ENCODE results near the gene SHE.
A peak's percentile ranks its signal among the peaks of the same experiment; 100 is the strongest.

The SHE gene

DNA sequence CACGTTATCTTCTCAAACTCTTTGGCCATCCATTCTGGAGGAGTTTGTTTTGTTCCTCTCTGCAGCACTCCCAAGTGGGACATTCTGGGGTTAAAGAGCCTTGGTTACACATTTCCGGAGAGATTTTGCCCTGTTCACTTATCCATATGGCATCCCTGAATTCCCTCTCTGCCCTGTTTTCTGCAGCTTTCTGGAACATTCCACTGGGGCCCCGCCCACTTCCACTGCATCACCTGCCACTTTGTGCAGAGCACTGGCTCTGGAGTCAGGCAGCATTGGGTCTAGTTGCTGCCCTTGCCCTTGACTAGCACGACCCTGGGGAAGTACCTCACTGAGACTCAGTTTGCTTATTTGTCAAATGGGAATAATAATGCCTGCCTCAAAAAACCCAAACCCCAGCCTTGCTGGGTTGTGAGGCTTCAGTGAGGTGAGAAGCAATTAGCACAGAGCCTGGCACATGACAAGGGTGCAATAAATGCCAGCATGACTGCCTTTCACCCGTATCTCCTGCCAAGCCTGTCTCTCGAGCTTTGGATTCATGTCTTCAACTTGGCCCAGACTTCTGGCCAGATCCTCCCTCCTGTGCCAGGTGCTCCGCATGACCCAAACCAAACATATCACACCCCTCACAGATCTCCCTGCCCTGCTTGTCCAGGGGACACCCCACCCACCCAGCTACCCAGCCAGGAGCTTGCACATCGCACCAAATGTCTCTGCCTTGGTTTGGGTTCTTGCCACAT is 58.8 kb downstream of the SHE start:
- no peak for DNase-seq

DNA sequence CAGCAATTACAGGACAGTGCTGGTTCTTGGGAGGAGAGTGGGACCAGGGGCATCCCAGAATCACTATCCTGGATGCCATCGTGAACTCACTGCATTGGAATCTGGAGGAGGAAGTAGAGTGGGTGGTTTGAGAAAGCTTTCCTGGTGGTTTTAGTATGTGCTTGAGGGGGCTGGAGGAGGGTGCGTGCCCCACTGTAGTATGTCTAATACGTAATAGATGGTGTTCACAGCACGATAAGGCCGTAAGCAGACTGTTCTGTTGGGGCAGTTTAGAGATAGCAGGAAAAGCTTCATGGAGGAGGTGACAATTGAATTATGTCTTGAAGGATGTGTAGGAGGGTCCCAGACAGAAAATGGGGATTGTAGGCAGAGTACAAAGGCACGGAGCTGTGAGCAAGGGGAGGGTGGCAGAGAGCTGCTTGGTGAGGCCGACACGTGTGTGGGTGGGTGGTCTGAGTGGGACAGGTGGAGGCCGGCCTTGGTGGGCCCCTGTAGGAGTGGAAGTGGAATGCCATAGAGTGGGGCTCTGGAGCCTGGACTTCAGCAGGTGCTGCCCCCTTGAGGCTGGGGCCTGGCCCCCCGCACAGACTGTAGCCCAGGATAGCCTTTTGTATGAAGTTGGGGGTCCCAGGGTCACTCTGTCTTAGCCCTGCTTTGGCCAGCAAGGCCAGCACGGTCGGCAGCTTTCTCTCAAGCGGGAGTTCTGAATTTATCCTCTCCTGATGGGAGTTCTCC is 60.0 kb downstream of the SHE start:
- peak; percentile 47 to 57 (median 53) for DNase-seq

DNA sequence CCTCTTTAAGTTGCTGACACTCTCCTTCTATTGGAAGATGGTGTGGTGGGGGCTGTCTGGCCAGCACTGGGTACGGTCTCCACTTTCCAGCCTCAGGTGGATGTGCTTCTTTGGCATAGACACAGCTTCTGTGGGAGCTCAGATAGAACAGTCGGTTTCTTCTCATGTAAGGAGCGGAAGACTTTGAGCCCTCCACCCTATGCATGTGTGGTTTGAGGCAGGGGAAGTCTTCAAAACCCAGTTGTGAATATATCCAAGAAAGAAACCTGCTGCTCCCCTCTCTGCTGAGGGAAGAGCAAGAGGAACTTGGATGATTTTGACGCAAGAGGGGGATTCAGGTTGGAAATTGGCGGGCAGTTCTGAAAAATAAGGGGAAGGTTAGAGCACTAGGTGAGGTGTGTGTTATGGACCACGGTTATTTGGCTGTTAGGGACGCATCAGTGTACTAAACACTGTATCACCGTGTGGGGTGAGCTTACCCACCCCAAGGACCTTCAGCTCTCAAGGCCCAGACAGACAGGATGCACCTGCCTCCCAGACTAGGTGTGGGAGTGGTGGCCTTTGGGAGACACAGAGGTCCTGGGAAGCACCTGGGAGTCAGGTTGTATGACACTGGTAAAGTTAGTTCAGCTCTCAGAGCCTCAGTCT is 60.8 kb downstream of the SHE start:
- DNase-seq: no peak

GRCh38 chr1:154440036-154440804 is 62.0 kb downstream of the SHE start:
- DNase-seq: peak; percentile 60 to 85 (median 79)

DNA sequence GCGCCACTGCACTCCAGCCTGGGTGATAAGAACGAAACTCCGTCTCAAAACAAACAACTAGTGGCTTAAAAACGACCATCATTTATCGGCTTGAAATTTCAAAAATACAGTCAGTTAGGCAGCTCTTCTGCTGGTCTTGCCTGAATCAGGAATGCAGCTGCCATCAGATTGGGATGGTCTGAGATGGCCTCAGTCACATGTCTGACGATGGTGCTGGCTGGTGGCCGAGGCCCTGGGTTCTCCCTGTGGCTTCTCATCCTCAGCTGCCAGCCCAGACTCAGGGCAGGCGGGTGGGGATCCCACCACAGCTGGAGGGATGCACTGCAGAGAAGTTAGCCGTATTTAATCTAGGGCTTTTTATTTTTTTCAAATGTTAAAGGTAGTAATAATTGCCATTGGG is 65.8 kb downstream of the SHE start:
- no peak for DNase-seq

DNA sequence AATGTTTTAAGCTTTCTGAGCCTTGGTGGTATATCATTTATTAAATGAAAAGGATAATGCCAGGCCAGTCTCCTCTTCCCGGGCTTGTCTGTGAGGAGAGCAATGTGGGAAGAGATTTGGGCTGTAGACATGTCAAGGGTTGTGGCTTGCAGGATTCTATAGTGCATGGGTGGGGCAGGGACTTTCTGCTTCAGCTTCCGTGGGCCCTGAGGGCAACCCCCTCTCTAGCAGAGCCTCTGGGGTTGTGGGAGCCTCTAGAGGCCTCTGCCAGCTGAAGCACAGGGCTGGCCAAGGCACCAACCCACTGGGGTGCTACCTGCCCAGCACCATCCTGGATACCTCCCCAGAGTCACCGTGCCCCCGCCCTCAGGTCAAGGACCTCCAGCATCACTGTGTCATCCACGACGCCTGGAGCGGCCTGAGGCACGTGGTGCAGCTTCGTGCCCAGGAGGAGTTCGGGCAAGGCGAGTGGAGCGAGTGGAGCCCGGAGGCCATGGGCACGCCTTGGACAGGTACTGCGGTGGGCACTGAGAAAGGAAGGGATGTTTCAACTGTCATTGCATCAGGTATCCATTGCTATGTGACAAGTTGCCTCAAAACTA is 66.5 kb downstream of the SHE start:
- DNase-seq: peak in 2 of 3 donors; percentile 45 to 64

GRCh38 chr1:154434346-154435085 is 67.7 kb downstream of the SHE start:
- DNase-seq: no peak

- DNase-seq: peak; percentile 43 to 54 (median 48)
Measured at GRCh38 chr1:154433161-154433764, 68.9 kb downstream of the SHE start.

GRCh38 chr1:154431586-154432373 is 70.4 kb downstream of the SHE start:
- DNase-seq: peak; percentile 95 to 100 (median 98)

- DNase-seq: no peak
Measured at GRCh38 chr1:154430903-154431302, 71.3 kb downstream of the SHE start.

GRCh38 chr1:154429841-154430611 is 72.2 kb downstream of the SHE start:
- no peak for DNase-seq

Data from suppressor macrophage treated with lipopolysaccharide for 1 hour (primary cell).